CMK (cell line): ENCODE measurements around the gene RAD51B.
"Not testable (repeated sequence)": the region's sequence is repeated elsewhere in the genome, so short reads cannot be mapped to it uniquely, and the experiment has no call there.

Experiments
- DNase-seq: peaks from one replicate; pipeline ENCODE4 v3.0.0-alpha.2; 2010; ENCODE audit warnings: low read depth

The RAD51B gene

DNA sequence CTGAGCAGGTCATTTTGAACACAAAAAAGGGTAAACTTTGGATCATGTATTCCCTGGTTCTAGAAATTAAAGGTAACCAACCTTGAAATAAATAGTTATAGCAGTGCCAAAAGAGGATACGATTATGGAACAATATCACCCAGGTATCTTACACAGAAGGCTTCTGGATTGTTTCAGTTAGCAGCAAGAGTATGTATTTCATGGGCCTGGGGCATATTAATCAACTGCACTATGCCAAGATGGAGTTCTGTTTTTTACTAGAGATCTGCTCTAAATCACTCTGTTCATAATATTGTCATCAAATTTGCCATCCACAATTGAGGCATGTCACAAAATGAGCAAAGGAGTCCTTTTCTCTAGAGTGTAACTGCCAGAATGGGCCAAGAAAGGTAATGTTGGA, 357.1 kb downstream of the RAD51B start:
- no peak for DNase-seq

- no peak for DNase-seq
These were observed 358.1 kb downstream of the RAD51B start for GRCh38 chr14:68177728-68178127.

DNA sequence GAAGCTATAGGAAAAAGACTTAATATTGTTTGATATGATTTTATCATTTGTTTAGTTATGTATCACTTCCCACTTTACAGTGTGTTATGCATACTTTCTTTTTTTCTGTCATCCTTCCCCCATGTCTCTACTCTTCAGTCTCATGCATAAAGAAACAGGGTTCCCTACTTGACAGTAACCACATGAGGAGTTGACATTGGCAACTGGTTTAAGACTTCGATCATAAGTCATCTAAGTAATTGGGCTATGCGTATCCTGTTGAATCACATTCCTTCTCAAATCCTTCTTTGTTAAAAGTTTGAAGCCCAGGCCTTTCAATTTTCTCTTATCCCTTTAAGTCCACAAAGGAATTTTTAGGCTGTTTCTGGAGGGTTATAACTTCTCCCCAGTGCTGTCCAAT, 358.7 kb downstream of the RAD51B start:
- no peak for DNase-seq

DNA sequence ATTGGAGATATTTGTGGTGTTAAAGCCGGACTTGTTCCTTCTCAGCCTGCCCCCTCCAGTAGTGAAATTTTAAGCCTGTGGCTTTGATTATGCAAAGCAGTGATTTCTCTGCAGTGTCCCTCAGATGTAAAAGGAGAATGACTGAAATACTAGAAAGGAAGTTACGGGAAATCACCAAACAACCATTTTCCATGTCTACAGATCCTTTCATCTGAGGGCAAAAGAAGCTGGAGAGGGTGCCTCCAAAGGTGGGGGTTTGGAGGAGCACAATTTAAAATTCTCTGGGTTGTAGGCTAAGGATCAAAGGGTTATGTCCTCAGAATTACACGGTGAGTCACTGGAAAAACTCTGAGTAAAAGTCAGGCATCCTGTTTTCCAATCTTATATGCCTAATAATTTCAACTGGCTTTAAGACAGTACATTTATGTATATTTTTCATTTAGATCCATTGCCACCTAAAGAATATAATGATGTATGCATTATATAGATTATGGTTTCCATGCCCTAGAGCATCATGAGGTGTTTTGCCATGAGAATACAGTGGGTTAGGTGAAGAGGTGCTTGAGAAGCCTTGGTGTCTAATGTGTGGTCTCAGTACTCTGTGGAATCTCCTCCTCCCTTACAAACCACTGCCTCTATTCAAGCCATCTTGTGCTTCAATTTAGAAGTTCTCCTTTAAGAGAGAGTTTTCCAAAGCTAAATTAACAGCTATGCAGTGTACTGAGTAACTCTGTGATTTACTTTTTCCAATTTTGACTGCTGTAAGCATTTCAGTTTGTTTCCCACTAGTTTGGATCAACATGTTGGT, 362.1 kb downstream of the RAD51B start:
- no peak for DNase-seq

- DNase-seq, result no peak
These were observed 362.9 kb downstream of the RAD51B start for GRCh38 chr14:68182492-68182891.

DNA sequence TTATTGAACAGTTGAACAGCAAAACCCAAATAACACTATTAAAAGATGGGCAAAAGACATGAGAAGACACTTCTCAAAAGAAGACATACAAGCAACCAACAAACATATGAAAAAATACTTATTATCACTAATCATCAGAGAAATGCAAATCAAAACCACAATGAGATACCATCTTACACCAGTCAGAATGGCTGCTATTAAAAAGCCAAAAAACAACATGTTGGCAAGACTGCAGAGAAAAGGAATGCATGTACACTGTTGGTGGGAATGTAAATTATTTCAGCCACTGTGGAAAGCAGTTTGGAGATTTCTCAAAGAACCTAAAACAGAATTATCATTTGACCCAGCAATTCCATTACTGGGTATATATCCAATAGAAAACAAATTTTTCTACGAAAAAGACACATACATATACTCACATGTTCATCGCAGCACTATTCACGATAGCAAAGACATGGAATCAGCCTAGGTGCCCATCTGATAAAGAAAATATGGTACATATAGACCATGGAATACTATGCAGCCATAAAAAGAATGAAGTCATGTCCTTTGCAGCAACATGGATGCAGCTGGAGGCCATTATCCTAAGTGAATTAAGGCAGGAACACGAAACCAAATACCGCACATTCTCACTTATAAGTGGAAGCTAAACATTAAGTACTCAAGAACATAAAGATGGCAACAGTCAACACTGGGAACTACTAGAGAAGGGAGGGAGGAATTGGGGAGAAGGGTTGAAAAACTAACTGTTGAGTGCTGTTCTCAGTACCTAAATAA, 367.1 kb downstream of the RAD51B start:
- DNase-seq, result not testable (repeated sequence)

GRCh38 chr14:68188174-68188573, 368.6 kb downstream of the RAD51B start:
- no peak for DNase-seq

DNA sequence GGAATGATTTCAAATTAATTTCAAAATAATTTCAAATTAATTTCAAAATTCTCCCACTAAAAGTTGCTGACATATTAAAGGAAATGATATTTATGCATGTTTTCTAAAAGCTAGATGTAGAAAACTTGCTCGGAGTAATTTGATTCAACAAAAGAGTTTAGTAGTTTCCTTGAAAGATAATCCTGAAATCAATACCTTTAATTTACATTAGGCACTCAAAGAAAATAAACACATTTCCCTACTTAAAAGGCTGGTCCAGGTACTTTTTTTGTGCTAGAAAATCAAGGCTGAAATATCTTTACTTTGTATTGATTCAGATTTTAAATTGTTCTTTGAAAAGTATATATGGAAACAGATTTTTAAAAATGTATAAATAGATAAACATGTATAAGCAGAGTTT, 370.5 kb downstream of the RAD51B start:
- DNase-seq, result no peak

DNA sequence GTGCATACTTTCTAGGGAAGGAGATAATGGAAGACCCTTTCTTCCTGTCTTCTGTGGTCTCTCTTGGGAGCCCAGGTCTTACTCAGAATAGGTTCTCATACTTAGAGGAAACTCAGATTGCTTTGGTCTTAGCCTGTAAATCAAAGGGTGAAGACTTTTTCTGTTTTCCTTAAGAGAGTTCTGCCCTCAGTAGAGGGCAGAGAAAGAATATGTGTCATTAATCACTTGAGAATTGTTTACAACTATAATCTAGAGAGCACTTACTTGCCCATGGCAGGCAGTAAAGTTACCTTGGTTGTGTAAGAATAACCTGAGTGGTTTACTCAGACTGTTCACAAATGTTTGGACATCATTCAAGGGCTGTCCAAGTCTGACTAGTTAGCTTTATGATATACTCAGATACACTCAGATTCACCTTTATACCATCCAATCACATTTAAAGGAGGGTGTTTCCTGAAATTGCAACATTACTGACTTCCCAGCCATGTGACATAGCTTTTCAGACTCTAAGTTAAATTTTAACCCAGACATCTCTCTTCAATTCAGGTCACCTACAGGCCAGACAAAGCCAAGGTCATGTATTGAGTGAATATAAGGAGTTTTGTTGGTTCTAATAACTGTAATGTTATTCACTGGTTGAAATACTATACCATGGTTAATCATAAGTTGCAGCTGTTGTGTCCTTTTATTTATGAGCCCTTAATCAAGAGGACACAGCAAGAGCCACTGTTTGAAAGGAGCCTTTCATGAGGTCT, 372.2 kb downstream of the RAD51B start:
- DNase-seq, result no peak

DNA sequence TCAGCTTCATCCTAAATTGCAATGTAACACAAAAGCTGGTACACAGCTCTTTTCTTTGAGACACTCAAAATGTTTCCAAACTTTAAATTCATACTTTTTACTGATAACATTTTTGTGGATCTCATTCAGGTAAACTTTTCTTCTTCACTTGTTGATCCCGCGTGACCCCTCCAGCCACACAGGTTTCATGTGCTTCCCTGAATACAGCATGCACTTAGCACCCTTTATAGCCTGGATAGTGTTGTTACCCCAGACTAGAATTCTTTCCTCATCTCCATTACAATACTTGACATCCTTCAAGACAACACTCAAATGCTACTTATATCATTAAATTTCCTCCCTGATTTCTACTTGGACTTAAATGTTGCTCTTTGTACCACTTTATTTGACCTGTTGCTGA, 373.4 kb downstream of the RAD51B start:
- DNase-seq, result no peak

DNA sequence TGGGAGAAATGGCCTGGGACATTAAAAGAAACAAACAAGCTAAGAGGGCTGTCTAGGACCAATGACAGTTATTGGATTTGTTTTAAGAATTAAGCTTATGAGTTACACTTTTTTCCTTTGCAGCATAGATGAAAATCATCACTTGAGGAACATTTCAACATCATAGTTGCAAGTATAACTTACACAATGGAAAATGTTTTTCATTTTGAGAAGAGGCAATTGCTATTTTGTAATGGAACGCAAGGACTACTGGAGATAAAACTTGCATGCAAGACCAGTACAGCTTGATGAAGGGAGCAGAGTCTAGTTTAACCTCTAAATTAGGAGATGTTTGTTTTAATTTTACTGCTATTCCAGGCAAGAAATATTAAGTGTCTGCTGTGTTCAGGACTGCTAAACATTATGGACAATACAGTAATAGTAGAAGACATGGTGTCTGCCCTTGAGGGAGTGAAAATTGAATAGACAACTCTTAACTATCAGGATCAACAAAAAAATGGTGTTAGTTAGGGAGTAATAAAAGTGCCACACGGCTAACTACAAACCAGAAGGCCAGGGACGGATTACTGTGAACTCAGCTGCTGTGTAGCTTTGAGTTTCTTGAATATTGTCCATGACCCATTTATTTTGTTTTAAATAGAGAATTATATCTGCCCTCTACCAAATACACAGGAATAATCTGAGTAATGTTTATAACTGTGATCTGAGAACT, 374.5 kb downstream of the RAD51B start:
- no peak for DNase-seq

GRCh38 chr14:68195126-68195525, 375.5 kb downstream of the RAD51B start:
- no peak for DNase-seq

DNA sequence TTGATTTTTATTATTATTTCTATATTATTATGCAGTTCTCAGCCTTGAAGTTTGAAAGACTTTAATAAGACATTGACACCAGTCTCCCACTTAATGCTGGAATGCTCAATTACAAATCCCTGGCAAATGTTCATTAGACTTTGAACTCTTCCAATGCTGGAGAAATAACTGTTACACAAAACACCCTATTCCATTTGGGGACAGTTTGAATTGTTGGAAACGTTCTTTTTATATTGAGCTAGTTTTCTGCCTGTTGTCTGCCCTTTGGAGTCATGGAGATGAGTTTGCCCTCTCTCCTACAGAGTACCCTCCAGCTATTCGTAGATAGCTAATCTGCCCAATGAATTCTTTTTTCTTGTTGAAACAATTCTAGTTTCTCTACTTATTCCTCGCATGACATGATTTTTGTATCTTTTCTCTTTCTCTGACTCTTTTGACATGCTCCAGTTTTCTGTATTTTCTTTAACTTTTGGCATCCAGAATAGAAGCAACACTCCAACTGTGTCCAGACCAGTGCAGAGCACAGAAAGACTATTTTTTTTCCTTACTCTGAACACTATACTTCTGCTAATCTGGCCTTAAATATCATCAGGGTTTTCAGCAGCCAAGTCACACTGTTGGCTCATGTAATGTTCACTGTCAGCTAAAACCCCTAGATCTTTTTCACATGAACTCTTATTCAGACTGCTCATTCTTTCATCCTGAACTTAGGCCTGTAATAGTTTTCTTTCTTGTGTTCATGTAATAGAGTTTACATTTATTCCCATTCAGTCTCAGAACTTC, 379.3 kb downstream of the RAD51B start:
- DNase-seq, result no peak

- DNase-seq, result no peak
These were observed 380.1 kb downstream of the RAD51B start for GRCh38 chr14:68199554-68200151.

DNA sequence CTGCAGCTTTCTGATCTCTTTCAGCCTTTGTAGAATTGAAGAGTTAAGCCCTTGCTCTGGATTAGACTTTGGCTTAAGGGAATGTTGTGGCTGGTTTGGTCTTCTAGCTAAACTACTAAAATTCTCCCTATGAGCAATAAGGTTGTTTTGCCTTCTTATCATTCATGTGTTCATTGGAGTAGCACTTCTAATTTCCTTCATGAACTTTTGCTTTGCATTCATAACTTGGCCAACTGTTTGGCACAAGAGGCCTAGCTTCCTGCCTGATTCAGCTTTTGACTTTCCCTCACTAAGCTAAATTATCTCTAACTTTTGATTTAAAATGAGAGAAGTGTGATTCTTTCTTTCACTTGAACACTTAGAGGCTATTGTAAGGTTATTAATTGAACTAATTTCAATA, 384.3 kb downstream of the RAD51B start:
- DNase-seq, result no peak

DNA sequence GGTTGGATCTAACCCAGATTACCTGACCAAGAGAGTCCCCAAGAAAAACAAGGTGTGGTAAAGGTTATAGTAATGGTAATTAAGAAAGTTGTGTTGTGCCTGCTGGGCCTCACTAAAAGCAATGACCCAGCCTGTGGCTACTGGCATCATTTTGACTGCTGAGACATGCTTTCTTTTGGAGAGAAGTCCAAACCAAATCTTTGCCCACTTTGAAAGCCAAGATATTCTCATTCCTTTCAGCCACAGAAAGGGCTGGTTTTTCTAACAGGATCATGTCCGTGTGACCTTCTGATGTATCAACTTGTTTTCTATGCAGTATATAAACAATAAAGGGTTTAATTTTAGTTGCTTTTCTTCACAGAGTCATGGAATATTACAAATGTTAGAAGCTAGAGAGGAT, 388.6 kb downstream of the RAD51B start:
- DNase-seq, result no peak

DNA sequence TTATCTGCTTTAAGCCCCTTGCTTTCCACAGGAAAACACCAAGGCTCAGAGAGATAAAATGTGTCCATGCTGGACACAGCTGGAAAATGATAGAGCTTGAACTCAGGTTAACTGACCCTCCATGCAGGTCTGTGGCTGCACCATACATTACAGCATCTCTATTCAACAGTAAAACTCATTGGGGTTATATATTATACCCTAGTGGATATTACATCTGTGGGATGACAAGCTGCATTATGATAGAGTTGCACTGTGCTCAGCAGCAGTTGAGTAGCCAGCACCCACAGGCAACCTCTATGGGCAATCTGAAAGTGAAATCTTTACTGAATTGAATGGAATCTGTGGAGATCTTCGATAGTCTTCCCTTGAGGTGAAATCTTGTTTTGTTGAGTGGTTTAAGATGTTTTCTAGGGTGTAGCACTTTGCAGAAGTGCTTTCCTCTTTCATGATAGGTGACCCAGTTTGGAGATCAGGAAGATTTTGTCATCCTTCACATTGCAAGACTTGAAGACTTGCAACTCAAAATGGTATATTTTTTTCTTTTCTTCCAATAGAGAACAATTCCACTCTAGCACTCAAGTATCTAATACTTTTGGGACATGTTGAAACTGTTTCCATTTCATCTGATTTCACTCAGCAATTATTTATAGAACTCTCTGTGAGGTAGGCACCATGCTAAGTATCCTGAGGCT, 389.2 kb downstream of the RAD51B start:
- DNase-seq, result no peak

GRCh38 chr14:68210729-68211299, 391.2 kb downstream of the RAD51B start:
- DNase-seq, result peak; percentile 4

DNA sequence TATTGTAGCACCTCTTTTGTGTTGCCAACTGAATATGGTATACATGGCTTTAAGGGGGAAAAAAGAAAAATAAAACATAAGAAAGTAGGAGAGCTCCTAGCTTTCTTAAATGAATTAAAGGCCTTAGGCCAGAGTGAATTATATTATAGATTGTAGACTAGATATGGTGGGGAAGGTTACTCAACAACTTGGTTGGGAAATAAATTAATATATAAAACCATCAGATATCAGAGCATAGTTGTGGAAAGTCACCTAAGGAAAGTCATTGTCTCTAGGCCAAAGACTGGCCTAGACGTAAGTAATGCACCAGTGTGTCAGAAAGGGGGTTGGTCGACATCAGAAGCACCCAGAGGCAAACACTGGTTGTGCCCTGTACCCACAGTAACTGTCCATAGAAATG, 391.8 kb downstream of the RAD51B start:
- no peak for DNase-seq

GRCh38 chr14:68211886-68212285, 392.3 kb downstream of the RAD51B start:
- no peak for DNase-seq
